Stimulated activated CD4-positive, alpha-beta T cell treated with anti-CD3 and anti-CD28 coated beads, Interleukin-1b, Interleukin-23, amount 100 ng/mL, for 48 hours (primary cell): ENCODE results near the gene EXOC4.

Source experiments
- DNase-seq: peaks from one replicate; pipeline ENCODE4 v3.0.0-alpha.2; 2020

The EXOC4 gene

GRCh38 chr7:133724148-133724547 is 471.3 kb downstream of the EXOC4 start:
- no peak for DNase-seq

GRCh38 chr7:133724694-133725093 is 471.8 kb downstream of the EXOC4 start:
- DNase-seq = no peak

GRCh38 chr7:133727476-133728214 is 474.8 kb downstream of the EXOC4 start:
- no peak for DNase-seq

GRCh38 chr7:133730360-133730759 is 477.5 kb downstream of the EXOC4 start:
- DNase-seq = no peak

GRCh38 chr7:133733401-133733800 is 480.5 kb downstream of the EXOC4 start:
- DNase-seq = no peak

- no peak for DNase-seq
These were observed 482.3 kb downstream of the EXOC4 start for GRCh38 chr7:133735222-133735621.

GRCh38 chr7:133739817-133740216 is 486.9 kb downstream of the EXOC4 start:
- no peak for DNase-seq

GRCh38 chr7:133741078-133741477 is 488.2 kb downstream of the EXOC4 start:
- DNase-seq = no peak

- DNase-seq = no peak
These were observed 488.8 kb downstream of the EXOC4 start for GRCh38 chr7:133741703-133742102.

- DNase-seq = no peak
These were observed 490.0 kb downstream of the EXOC4 start for GRCh38 chr7:133742709-133743538.

- no peak for DNase-seq
These were observed 491.6 kb downstream of the EXOC4 start for GRCh38 chr7:133744451-133744850.

- no peak for DNase-seq
These were observed 493.4 kb downstream of the EXOC4 start for GRCh38 chr7:133746305-133746704.

GRCh38 chr7:133746847-133747246 is 494.0 kb downstream of the EXOC4 start:
- DNase-seq = no peak

GRCh38 chr7:133748443-133749407 is 495.8 kb downstream of the EXOC4 start:
- DNase-seq = no peak

- DNase-seq = no peak
These were observed 497.4 kb downstream of the EXOC4 start for GRCh38 chr7:133750287-133750686.

- no peak for DNase-seq
These were observed 498.2 kb downstream of the EXOC4 start for GRCh38 chr7:133751079-133751478.

- DNase-seq = no peak
These were observed 500.6 kb downstream of the EXOC4 start for GRCh38 chr7:133753513-133753912.

GRCh38 chr7:133754708-133755107 is 501.8 kb downstream of the EXOC4 start:
- no peak for DNase-seq

- no peak for DNase-seq
These were observed 503.0 kb downstream of the EXOC4 start for GRCh38 chr7:133755901-133756300.

- no peak for DNase-seq
These were observed 508.6 kb downstream of the EXOC4 start for GRCh38 chr7:133761443-133761842.

- DNase-seq = no peak
These were observed 510.3 kb downstream of the EXOC4 start for GRCh38 chr7:133763076-133763640.

- no peak for DNase-seq
These were observed 516.8 kb downstream of the EXOC4 start for GRCh38 chr7:133769668-133770067.
